ENCODE results near the gene CKS2. TPM values are rescaled to one million over a fixed set of nuclear protein-coding genes. Genes with fewer than 3 reads are reported as not detected.

Gene CKS2
- total RNA-seq, 2 donors from 2014 or later, result 2.9 to 4.3 TPM

DNA sequence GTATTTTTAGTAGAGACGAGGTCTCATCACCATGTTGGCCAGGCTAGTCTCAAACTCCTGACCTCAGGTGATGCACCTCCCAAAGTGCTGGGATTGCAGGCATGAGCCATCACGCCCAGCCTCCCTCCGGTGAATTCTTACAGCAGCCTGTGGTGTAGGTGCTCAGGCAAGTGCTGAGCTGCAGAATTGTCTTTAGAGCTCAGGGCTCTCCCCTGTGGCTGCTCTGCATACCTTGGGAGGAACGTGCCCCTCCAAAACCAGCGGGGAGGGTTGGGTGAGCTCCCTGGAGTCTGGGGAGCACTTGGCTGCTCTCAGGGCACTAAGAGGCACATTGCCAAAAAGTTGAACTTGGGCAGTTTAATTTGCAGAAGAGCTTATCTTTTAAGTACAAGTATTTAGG lies 36.7 kb downstream of the CKS2 start:
- ATAC-seq, result no peak
- Histone ChIP-seq H3K27ac (no peak overlapping the region), H3K9me3 (no peaks in the 10 kb centered on the region), H3K4me3 (no peak overlapping the region), H3K4me1 (no peaks in the 10 kb centered on the region), H3K27me3 (no peaks in the 10 kb centered on the region), H3K36me3 (replicated peaks in 1 of 2; ENCODE audit: insufficient read depth in 1 of 2, low read depth in 2 of 2) (peaks cover 5 to 56% of the 10 kb centered on the region in 2 donors)
- TF ChIP-seq, protein P1, sequence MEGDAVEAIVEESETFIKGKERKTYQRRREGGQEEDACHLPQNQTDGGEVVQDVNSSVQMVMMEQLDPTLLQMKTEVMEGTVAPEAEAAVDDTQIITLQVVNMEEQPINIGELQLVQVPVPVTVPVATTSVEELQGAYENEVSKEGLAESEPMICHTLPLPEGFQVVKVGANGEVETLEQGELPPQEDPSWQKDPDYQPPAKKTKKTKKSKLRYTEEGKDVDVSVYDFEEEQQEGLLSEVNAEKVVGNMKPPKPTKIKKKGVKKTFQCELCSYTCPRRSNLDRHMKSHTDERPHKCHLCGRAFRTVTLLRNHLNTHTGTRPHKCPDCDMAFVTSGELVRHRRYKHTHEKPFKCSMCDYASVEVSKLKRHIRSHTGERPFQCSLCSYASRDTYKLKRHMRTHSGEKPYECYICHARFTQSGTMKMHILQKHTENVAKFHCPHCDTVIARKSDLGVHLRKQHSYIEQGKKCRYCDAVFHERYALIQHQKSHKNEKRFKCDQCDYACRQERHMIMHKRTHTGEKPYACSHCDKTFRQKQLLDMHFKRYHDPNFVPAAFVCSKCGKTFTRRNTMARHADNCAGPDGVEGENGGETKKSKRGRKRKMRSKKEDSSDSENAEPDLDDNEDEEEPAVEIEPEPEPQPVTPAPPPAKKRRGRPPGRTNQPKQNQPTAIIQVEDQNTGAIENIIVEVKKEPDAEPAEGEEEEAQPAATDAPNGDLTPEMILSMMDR (IDR thresholded peaks at IDR 0.05), result no peak
- no peak for TF ChIP-seq POLR2A (IDR thresholded peaks at IDR 0.05)
- WGBS, 2 donors, result 98 to 100% methylated on average over 2 to 5 of the region's 5 CpGs
- no peak for DNase-seq
- intact Hi-C loops (cut with DNase I), result loop anchor here (10.0 kb wide), 1 partner anchor 47 kb away; no protein-coding TSS in a partner anchor

DNA sequence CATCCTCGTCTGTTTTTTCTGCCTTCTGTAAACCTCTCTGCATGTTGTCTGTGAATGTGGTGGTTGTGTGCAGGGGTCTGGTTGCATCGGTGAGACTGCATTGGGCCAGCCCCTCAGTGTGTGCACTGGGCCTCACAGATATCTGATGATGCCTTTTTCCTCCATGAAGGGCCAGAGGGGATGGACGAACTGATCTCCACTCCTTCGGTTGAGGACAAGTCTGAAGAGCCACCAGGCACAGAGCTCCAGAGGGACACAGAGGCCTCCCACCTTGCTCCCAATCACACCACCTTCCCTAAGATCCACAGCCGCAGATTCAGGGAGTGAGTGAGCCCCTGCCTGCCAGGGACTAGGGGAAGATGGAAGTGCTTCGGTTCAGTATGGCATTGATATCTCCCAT lies 38.6 kb downstream of the CKS2 start:
- ATAC-seq (no peak), DNase-seq (no peak)
- Histone ChIP-seq H3K9me3 (no peaks in the 10 kb centered on the region), H3K4me1 (no peaks in the 10 kb centered on the region), H3K27ac (no peak overlapping the region), H3K36me3 (replicated peaks in 1 of 2; ENCODE audit: insufficient read depth in 1 of 2, low read depth in 2 of 2) (peaks cover 5 to 61% of the 10 kb centered on the region in 2 donors), H3K4me3 (no peak overlapping the region), H3K27me3 (no peaks in the 10 kb centered on the region)
- TF ChIP-seq, protein P1 (IDR thresholded peaks at IDR 0.05), result no peak
- TF ChIP-seq POLR2A (IDR thresholded peaks at IDR 0.05), result no peak
- intact Hi-C loops (cut with DNase I), result loop anchor here (10.0 kb wide), 1 partner anchor 45 kb away; no protein-coding TSS in a partner anchor
- WGBS, 2 donors, result 92 to 93% methylated on average over 4 to 6 of the region's 6 CpGs

DNA sequence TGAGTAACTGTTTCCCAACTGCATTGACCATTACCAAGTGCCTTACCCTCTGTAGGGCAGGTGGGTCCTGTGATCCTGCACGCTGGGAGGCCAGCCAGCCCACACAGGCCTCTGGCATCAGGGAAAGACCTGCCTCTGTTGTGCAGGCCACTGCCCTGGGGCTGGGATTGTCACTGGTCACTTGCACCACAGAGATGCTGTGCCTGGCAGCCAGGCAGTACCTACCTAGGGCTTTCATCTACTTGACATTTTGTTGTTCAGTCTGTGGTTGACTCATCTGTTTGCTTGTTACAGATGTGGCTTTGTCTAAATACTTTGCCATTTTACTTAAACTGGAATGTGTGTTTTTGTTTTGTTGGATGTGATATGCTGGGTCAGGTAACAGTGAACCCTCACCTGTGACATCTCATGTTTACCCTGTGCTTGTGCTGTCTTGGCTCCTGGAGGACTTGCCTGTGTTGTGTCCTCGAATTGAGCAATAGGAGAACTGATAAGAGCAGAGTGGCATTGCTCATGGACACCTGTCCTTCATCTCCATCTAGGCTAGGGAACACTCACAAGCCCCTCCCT lies 40.1 kb downstream of the CKS2 start:
- TF ChIP-seq POLR2A (IDR thresholded peaks at IDR 0.05), result no peak
- TF ChIP-seq, protein P1 (IDR thresholded peaks at IDR 0.05), result no peak
- no peaks in the 10 kb centered on the region for H3K4me1 ChIP-seq
- no peaks in the 10 kb centered on the region for H3K9me3 ChIP-seq
- H3K36me3 ChIP-seq (replicated peaks in 1 of 2; ENCODE audit: insufficient read depth in 1 of 2, low read depth in 2 of 2), result peaks cover 5 to 63% of the 10 kb centered on the region in 2 donors
- no peak overlapping the region for H3K27ac ChIP-seq
- intact Hi-C loops (cut with DNase I), result no loop called here
- H3K4me3 ChIP-seq, result no peak overlapping the region
- no peaks in the 10 kb centered on the region for H3K27me3 ChIP-seq
- 17 to 64% methylated on average over 1 to 2 of the region's 2 CpGs for WGBS, 2 donors
- DNase-seq, result no peak
- ATAC-seq, result no peak

DNA sequence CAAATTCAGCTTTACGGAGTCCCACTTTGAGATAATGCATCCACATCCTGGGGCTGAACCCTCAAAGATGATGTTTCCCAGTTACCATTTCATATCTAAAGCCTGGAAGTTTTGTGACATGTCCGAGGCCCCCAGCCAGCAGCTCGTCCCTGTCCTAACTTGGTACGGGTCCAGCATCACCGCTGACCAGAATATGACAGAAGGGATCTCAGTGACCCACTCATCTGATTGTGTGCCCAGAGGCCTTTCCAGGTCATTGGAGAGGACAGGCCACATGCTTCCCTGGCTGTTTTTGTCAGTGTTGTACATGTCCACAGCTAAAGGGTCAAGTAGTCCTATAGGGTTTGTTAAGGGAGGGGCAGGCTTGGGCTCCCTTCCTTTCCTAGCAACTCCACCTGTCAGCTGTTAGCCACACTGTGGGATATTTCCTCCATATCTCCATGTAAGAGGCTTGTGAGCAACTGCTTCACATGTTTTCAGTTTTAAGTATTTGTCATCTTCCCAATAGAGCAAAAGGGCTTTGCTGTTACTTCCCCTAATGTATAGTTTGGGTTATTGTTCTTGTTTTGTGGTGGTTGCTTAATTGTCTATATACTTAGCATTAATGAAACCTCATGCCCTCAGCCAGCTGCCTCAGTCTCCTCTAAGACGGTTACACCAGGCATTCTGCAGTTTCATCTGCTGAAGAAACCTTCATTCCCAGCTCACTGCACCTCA lies 40.7 kb downstream of the CKS2 start:
- no peak for DNase-seq
- Histone ChIP-seq H3K36me3 (replicated peaks in 1 of 2; ENCODE audit: insufficient read depth in 1 of 2, low read depth in 2 of 2) (peaks cover 5 to 65% of the 10 kb centered on the region in 2 donors), H3K27ac (no peak overlapping the region), H3K27me3 (no peaks in the 10 kb centered on the region), H3K9me3 (no peaks in the 10 kb centered on the region), H3K4me1 (no peaks in the 10 kb centered on the region), H3K4me3 (no peak overlapping the region)
- TF ChIP-seq POLR2A (IDR thresholded peaks at IDR 0.05), result no peak
- TF ChIP-seq, protein P1 (IDR thresholded peaks at IDR 0.05), result no peak
- WGBS, 2 donors, result 91 to 95% methylated on average over 6 of the region's 6 CpGs
- no peak for ATAC-seq
- intact Hi-C loops (cut with DNase I), result no loop called here
